Activated CD4-positive, alpha-beta T cell treated with anti-CD3 and anti-CD28 coated beads, Interleukin-2, amount 50 U/mL, for 4 hours (primary cell): Measurements from ENCODE around the gene DHPS.
A peak's percentile ranks its signal among the peaks of the same experiment; 100 is the strongest.
"Not testable (repeated sequence)": the region's sequence is repeated elsewhere in the genome, so short reads cannot be mapped to it uniquely, and the experiment has no call there.

Experiments used
- DNase-seq, 2 experiments: peaks; one replicate each; pipeline ENCODE4 v3.0.0-alpha.2; 2020

Gene DHPS

DNA sequence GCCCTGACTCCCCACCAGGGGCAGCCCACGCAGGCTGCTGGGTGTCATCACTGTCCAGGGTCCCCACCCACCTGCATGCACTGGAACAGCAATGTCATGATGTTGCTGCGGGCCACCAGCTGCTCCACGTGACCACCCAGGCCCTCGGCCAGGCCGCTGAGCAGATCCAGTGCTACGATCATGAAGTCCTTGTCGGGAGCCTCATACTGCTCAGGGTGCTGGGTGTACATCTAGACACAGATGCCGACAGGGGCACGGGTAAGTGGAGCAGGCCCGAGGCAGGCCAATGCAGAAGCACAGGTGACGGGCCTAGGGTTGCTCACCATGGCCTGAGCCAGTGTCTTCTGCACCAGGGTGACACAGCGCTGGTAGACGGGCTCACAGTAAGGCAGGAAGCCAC lies 23.5 kb upstream of the DHPS start:
- no peak for DNase-seq

DNA sequence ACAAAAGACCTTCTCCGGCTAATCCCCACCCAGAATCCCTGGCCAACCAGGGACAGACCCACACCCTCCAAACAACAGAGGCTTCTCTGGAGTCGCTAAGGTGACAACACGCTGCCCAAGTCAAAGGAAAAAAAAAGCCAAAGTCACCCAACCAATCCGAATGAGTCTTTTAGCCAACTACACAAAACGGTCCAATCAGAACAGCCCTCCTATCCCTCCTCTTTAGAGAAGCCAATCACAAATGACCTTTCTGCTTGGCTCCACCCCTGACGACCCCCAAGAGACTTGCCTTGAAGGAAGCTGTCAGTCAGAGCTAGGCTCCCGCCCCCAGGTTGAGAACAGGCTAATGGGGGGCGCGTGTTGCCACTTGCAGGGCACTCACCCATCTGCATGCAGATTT lies 21.4 kb upstream of the DHPS start:
- no peak for DNase-seq

DNA sequence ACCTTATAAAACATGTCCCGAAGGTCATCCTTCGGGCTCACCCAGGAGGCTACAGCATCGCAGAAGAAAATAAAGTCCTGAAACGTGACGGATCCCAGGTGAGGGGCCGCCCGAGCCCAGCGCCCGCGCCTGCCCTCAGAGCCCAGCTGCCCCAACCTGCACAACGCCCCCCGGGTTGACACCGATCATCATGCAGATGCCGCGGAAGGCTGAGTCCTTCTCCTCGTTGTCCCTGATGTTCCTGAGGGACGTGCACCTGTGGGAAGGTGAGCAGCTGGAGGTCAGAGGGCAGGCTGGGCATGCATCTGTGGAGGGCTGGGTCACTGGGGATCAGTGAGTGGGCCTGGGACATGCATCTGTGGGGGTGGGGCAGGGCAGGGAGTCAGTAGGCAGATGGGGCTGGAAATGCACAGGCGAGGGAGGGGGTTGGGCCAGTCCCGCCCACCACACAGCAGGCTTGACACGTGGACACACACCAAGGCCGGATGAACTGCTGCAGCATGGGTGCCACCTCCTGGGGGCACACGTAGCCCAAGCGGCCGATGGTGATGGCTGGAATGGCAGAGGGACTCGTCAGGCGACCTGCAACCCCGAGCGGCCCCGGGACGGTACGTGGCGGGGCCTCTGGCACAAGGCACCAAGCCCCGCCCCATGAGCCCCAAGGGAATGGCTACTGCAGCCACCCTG lies 20.1 kb upstream of the DHPS start:
- no peak for DNase-seq

DNA sequence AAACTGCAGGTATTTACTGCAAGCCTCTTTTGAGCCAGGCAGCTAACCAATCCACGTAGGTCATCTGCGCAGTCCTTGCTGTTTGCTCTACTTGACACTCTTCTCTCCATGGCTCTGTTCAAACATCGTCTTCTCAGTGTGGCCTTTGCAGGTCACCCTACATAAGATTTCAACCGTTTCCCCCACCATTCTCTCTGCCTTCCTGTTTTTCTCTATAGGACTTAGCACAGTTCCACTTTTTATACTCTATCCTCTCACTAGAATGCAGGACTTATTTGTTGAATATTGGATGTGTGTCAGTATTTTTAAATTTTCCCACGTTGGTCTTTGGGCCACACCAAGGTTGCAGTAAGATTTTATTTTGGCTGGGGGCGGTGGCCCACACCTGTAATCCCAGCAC lies 16.5 kb upstream of the DHPS start:
- DNase-seq: no peak

DNA sequence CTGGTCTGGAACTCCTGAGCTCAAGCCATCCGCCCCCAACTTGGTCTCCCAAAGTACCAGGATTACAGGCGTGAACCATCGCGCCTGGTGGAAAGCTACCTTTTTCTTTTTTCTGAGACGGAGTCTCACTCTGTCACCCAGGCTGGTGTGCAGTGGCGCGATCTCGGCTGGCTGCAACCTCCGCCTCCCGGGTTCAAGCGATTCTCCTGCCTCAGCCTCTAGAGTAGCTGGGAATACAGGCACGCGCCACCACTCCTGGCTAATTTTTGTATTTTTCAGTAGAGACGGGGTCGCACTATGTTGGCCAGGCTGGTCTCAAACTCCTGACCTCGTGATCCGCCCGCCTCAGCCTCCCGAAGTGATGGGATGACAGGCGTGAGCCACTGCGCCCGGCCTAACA lies 15.7 kb upstream of the DHPS start:
- DNase-seq: not testable (repeated sequence)

DNA sequence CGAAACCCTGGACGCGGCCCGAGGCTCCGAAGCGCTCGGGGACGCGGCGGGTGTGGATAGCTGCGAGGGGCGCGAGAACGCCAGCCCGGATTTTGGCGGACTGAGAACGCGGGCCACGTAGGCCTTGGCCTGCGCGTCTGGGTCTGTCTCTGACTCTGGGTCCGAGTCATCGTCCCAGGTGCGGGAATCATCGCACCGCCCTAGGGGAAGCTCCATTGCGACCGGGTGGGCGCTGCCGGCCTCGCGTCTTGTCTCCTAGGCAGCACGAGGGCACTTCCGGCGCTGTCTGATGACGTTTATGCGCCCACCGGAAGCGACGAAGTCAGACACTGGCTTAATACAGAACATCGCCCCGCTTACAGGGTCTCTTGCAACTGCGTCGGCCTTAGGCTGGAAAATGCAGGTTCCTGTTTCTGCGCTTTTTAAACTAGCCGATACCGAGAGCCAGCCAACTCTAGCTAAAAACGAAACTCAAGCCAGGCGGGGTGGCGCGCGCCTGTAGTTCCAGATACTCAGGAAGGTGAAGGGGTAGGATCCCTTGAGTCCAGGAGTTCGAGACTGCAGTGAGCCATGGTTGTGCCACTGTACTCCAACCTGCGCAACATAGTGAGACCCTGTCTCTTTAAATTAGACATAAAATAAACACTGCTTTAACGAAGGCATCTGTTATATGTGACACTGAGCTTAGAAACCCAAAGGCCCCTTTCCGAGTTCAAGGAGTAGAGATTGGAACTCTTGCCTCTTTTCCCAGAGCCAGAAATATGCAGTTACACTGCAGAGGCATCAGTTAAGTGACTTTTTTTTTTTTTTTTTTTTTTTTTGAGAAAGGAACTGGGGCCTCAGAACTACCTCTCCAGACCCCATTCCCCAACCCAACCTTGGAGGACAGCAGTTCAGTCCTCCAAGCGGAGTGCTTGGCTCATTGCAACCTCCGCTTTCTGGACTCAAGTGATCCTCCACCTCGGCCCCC lies 15.0 kb upstream of the DHPS start, which contains the start of gene FBXW9:
Gene FBXW9 (minus strand): TSS at position 266 of the 970 bp plus-strand sequence. CDS start 50 bp downstream, at position 216.
- peak; percentile 97 to 98 for DNase-seq

DNA sequence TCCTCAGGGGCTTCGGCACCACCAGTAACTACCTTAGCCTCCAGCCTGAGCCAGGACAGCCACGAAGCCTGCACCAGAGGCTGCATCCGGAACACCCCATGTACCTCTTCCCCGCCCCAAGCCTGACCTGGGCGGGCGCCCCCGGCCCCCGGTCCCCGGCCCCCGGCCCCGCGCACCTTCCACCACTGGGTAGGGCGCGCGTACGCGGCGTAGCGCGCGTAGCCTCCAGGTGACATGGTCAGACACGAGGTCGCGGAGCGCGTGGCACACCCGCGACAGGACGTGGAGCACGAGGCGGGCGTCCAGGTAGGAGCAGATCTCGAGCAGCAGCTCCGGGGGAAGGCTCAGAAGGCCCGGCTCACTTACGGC lies 14.3 kb upstream of the DHPS start:
- DNase-seq: no peak

DNA sequence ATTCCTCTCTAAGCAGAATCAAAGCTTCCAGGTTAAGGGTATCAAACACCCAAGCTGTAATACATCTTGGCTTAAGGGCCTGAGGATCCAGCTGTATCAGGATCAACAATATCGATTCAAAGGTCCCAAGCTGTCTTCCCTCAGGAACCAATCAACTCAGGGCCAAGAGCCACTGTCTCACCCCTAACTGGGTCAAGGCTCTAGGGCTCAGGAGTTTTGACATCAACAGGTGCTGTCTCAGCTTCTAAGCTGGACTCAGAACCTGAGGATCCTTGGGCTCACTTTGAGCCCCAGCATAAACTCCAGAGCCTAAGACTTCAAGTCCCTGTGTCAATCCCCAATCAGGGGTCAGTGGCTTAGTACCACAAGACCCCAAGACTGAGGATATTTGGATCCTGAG lies 13.8 kb upstream of the DHPS start:
- DNase-seq: no peak

DNA sequence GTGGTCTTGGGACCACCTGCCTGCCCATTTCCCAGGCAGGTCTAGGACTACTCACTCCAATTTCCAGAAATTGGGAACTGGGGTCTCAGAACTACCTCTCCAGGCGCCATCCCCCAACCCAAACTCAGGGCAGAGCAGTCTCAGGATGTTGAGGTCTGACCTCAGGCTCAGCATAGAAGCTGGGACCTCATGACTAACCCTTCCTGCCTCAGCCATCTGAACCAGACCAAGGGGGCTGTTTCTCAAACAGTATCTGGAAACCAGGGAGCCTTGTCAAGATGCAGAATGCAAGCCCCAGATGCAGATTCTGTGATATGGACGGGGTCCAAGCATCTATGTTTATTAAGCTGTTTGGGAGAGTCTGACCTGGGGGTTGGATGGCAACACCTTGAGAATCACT lies 13.4 kb upstream of the DHPS start:
- no peak for DNase-seq

DNA sequence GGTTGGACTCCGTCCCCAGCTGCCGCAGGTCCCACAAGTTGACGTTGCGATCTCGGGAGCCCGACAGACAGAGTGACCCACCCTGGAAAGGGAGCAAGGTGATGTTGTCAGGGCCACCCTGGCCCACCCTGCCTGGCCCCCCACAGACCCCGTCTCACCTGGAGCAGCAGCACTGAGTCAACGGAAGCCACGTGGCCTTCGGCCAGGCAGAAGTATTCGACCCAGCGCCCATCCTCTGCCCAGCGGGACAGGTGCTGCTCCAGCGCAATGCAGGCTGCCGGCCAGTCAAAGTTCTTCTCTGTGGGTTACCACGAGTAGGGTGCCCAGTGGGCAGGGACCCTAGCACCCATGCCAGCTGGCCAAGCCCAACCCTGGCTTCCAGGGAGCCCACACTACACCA lies 13.0 kb upstream of the DHPS start:
- DNase-seq: no peak

DNA sequence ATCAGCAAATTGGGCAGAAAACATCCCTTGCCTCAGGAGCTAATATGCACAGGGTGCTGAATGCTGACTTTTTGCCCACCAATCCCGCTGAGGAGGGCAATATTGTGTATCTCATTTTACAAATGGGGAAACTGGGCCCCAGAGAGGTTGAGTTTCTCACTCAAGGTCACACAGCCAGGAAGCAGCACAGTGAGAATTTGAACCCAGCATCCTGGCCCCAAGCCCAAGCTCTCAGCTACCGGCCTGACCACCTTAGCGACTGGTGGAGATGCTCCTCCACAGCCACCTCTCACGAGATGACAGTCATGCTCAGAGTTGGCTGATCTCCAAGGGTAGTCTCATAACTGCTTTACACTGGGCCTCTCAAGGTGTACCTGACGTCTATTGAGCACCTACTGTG lies 11.3 kb upstream of the DHPS start:
- DNase-seq: no peak

DNA sequence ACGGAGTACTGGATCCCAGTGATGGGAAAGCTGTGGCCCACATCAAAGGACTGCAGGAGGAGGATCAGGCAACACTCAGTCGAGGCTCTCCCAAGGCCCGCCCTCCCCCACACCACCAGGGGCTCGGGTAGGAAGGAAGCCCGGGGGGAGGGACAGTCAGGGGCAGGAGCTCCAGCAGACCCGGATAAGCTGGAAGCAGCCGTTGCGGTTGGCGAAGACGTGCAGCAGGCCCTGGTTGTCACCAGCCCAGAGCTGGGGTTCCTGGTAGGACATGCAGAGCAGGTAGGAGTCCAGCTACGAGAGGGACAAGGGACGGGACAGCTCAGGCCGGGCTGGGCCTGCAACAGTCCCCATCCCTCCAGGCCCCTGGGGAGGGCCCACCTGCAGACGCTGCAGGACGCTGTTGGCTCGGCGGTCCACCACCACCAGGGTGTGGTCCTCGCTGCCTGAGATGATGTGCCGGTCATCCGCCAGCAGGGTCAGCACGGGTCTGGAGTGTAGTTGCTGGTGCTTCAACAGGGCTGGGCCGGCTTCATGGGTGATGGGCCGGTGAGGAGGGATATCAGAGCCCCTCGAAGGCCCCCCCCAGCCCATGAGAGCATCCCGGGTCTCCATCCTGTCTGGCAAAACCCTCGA lies 8.0 kb upstream of the DHPS start:
- no peak for DNase-seq

DNA sequence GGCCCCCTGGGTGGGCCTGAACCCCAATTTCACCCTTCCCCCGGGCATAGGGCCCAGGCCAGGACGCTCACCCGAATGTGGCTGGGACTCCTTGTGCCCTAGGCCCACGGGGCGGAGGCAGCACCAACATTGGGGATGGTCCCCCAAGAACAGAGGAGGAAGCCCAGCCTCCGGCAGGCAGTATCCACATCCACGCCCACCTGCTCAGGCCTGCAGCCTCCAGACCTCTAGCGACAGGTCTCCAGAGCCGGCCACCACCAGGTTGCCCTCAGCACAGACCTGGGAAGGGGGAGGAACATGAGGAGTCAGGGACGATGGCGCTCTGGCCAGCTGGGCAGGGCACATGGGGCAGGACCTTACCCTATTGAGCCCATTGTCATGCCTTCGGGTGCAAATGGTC lies 7.3 kb upstream of the DHPS start:
- no peak for DNase-seq

DNA sequence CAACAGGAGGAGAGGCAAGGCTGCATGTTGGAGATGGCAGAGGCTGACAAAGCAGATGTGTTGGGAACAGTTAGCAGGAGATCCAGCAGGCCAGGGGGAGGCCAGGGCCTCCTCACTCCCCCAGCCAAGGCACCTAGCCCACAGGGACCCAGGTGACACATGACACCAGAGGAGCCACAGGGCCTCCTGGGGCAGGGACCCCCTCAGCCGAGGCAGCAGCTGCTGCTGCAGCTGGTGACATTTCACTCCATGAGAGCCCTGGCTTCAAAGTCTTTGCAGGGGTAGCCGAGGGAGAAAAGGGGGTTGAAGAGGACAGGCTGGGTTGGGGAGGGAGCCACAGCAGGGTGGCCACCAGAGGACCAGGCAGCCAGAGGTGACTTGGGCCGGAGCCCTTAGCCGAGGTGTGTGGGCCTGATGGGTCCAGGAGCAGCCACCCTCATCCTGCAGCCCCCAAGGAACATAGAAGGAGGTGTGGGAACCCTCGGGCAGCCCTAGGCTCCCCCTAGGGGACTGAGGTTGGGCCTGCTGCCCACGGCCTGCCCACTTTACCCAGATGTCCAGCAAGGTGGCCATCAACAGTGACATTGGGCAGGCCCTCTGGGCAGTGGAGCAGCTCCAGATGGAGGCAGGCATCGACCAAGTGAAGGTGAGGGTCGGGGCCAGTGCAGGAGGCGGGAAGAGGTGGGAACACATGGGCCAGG lies 6.0 kb upstream of the DHPS start, which contains the start of gene GNG14:
Gene GNG14 (plus strand): TSS at position 503 of the 701 bp plus-strand sequence. CDS start 51 bp downstream, at position 554.
- no peak for DNase-seq

DNA sequence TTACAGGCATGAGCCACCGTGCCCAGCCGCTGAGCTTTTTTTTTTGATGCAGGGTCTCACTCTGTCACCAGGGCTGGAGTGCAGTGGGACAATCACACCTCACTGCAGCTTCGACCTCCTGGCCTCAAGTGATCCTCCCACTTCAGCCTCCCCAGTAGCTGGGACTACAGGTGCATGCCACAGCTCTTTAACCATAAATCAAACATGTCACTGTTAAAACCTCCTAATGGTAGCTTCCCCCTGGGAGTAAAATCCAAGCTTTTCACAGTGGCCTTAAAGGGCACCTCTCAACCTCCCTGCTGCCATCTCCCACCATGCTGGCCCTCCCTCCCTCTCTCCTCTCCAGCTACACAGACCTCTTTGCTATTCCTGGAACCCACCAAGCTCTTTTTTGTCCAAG lies 4.2 kb upstream of the DHPS start:
- no peak for DNase-seq

DNA sequence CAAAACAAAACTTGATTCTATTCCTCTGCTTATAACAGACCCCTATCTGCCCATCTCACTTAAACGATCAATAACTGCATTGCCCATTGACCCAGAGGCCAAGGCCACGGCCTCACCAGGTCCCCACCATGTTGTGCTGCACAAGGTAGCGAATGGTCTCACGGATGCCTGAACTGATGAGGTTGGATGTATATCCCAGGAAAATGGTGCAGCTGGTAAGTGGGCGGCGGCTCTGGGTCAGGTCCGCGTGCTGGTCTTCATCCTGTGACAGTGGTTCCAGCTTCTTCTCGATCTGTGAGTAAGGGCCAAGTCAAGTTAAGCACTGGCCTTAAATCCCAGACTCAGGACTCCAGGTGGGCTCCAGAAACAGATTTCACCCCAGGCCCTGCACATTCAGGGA lies 1.6 kb downstream of the DHPS start:
- DNase-seq: no peak

DNA sequence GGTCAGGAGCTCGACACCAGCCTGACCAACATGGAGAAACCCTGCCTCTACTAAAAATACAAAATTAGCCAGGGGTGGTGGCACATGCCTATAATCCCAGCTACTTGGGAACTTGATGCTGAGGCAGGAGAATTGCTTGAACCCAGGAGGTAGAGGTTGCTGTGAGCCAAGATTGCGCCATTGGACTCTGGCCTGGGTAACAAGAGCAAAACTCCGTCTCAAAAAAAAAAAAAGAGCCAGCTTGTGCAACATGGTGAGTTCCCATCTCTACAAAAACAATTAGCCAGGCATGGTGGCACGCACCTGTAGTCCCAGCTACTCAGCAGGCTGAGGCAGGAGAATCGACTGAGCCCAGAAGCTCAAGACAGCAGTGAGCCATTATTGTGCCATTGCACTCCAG lies 3.6 kb downstream of the DHPS start:
- DNase-seq: not testable (repeated sequence)

DNA sequence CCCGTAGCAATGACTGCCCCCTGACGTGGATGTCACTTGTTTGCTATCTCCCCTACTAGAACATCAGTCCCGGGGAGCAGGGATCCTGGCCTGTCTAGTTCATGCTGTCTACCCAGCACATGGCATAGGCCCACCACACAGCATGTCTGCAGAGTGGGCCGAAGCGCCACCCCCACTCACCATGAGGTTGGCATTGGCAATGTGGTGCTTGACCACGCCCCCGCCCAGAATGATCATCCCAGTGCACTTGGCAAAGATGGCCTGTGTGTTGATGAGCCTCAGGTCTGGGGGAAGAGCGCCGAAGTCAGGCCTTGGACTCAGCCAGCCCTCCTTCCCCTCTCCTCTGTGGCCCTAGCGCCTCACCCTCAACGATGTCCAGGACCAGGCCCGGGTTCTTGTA lies 4.8 kb downstream of the DHPS start:
- no peak for DNase-seq

DNA sequence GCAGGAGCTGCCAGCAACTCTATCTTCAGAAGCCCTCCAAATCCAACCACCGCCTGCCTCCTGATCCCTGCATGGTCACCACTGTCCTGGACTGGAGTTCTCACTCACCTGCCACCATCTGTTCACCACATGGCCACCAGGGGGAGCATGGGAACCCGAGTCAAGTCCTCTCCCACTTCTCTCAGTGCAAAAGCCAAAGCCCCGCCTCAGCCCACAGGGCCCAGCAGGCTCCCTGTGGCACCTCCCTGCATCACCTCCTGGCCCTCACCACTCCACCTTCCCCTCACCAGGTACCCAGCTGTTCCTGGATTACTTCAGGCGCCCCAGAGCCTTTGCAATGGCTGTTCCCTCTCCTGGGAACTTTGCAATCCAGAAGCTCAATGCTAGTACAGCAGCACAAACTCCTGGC lies 5.3 kb downstream of the DHPS start:
- DNase-seq: peak; percentile 85

DNA sequence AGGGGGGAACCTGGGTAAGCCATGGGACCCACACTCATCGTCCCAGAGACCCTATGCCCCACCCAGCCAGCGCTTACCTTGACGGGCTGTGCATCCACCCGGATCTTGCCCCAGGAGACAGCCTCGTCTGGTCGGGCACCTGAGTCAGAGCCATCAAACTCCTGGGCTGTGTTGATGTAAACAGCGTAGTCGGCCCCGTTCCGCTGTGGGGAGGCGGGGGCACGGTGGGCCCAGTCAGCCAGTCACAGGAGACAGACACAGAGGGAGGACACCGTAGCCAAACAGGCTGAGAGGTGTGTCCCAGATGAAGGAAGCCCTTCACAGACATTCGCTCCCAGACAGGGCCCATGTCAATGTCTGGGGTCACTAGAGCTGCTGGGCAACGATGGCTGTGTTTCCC lies 5.7 kb downstream of the DHPS start:
- no peak for DNase-seq

DNA sequence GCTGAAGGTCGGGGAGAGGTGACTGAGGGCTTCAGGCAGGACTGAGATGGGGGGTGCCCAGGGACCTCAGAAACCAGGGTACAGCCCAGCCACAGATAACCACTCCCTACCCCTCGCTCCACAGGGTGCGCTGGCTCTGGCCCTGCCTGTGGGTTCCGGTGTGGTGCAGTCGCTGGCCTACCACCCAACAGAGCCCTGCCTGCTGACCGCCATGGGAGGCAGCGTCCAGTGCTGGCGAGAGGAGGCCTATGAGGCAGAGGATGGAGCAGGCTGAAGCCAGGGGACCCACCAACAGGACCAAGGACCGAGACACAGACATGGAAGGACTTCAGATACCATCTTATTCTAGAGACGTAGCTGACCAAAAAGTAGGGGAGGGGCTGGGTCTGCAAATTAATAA lies 6.3 kb downstream of the DHPS start:
- no peak for DNase-seq

DNA sequence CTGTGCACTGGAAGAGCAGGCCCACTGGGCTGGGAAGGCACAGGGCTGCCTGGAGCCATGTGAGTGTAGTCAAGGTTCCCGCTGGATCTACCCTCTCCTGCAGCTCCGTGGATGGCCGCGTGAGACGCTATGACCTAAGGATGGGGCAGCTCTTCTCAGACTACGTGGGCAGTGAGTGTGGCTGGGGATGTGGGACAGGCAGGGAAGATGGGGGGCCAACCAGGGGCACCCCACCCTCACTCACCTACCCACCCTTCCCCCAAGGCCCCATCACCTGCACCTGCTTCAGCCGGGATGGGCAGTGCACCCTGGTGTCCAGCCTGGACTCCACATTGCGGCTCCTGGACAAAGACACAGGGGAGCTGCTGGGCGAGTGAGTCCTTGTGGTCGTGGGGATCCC lies 8.9 kb downstream of the DHPS start:
- no peak for DNase-seq
